ENCODE data around the gene SCAMP5.

GRCh38 chr15:74961616-74962015 lies 33.7 kb upstream of the SCAMP5 start:
- TF ChIP-seq, protein P1, sequence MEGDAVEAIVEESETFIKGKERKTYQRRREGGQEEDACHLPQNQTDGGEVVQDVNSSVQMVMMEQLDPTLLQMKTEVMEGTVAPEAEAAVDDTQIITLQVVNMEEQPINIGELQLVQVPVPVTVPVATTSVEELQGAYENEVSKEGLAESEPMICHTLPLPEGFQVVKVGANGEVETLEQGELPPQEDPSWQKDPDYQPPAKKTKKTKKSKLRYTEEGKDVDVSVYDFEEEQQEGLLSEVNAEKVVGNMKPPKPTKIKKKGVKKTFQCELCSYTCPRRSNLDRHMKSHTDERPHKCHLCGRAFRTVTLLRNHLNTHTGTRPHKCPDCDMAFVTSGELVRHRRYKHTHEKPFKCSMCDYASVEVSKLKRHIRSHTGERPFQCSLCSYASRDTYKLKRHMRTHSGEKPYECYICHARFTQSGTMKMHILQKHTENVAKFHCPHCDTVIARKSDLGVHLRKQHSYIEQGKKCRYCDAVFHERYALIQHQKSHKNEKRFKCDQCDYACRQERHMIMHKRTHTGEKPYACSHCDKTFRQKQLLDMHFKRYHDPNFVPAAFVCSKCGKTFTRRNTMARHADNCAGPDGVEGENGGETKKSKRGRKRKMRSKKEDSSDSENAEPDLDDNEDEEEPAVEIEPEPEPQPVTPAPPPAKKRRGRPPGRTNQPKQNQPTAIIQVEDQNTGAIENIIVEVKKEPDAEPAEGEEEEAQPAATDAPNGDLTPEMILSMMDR (conservative IDR thresholded peaks at IDR 0.05), result no peak
- no peak for TF ChIP-seq ZFX (IDR thresholded peaks at IDR 0.05)

All from C4-2B (cell line).